ENCODE results near the gene SMYD5.
"Not testable (repeated sequence)": the region's sequence is repeated elsewhere in the genome, so short reads cannot be mapped to it uniquely, and the experiment has no call there.

SMYD5 gene

DNA sequence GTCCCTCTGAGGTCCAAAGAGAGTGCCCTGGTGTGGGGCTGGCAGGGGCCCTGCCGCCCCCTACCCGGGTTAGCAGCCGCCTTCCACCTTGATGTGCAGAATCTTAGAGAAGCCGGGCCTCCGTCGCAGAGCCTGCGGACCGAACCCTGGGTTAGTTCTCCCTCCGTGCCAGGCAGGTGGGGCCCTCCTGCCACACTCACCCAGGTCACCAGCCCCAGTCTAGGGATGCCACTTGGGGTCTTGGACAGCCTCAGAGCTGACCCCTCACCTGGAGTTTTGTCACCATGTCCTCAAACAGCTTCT, 44.8 kb downstream of the SMYD5 start:
- in situ Hi-C loops (cut with MboI; ENCODE audit: low sequenced_read_pairs): no loop called here

DNA sequence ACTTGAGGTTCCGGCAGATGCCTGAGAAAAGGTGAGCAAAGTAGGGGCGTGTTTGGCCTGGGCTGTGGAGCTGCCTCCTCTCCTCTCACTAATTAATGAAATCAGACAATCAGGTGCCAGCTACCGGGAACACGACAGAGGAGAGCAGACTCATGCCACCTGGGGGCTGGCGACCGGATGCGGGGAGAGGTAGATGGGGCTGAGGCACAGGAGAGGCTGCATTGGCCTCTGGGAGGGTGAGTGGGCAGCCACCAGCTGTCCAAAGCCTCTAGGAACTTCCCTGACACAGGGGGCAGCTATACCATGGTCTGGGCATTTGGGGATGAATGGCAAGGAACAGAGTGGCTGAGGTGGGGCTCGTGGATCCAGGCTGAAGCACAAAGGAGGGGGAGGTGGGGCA, 45.2 kb downstream of the SMYD5 start:
- in situ Hi-C loops (cut with MboI; ENCODE audit: low sequenced_read_pairs): no loop called here

DNA sequence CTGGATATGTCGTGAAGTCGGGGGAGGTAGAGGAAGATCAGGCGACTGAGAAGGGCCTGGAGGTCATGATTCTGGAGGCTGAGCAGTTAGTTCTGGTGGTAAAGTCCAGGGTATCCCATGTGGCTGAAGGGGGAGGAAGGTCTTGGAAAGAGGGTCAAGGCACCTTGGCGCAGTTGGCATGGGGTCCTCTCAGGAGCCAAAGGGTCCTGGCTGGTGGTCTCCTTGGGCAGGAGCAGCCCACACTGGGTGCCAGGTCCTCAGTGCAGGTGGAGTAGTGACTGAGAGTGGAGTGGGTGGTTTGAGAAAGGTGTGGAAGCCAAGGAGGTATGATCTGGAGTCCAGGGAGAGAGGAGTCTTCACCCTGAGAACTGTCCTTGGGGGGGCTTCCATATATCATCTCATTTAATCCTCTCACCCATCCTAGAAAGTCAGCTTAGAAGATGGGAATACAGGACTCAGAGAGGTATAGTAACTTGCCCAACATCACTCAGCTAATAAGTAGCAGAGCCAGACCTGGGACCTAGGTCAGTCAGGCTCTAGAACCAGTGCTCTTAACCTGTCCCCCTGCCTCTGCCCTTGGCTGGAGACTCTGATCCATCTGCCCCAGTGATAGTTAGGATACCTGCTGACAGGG, 45.8 kb downstream of the SMYD5 start:
- in situ Hi-C loops (cut with MboI; ENCODE audit: low sequenced_read_pairs): no loop called here

DNA sequence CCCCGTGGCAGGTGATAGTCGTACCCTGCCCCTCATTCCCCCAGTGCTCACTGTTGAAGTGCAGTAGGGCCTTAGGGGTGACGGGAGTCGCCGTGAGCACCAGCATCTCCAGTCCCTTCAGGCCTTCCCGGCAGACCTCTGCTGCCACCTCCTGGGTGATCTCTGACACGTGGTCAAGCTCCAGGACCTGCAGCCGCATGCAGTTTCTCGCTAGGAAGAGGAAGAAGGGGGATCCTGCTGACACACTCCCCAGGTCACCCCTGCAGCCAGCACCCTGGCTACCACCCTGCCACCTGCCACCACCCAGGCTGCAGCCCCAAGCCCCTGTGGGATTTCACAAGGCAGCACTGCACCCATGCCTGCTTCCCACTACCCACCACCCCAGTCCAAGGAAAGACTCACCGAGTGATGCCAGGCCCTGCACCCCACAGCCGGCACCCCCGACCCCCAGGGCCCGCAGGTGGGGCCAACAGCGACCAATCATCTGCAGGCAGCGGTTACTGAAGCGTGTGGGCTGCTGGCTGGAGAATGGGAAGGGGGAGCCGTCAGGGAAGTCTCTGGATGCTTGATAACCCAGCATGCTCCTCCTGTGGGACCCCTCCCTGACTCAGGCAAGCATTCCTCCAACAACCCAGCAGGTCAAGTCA, 46.4 kb downstream of the SMYD5 start:
- in situ Hi-C loops (cut with MboI; ENCODE audit: low sequenced_read_pairs): no loop called here

DNA sequence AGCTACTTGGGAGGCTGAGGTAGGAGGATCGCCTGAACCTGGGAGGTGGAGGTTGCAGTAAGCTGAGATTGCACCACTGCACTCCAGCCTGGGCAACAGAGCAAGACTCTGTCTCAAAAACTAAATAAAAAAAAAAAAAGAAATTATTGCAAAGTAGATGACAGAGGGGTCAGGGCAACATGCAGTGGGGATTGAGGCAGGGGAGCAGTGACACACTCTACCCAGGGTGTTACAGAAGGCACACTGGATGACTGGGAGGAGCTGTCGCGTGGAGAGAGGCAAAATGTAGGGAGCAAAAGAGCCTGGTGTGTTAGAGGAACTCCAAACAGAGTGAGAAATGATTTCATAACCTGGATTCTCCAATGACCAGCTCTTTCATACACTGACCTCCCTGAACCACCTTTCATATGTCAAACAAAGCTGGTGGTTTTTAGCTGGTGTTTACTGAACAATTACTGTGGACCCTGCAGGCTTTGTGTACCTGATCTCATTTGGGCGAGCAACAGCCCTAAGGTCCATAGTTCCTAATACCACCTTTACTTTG, 48.1 kb downstream of the SMYD5 start:
- in situ Hi-C loops (cut with MboI; ENCODE audit: low sequenced_read_pairs): no loop called here

DNA sequence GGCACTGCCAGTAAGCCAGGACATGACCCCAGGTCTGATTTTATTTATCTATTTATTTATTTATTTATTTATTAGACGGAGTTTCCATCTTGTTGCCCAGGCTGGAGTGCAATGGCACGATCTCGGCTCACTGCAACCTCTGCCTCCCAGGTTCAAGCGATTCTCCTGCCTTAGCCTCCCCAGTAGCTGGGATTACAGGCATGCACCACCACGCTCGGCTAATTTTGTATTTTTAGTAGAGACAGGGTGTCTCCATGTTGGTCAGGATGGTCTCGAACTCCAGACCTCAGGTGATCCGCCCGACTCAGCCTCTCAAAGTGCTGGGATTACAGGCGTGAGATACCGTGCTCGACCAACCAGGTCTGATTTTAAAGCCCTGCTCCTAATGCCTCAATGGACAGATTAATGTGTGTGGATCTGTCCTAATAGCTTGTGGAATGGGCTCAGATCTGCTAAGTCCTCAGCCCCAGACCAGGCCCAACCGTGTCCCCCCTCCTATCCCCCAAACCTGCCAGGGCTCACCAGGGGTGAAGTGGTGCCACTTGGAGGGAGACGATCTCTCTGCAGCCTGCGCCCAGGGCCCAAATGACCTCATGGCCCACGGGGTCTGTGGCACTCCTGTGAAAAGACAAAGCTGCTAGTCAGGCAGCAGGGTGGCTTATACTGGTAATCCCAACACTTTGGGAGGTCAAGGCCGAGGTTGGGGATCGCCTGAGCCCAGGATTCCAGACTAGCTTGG, 48.8 kb downstream of the SMYD5 start:
- in situ Hi-C loops (cut with MboI; ENCODE audit: low sequenced_read_pairs): not testable (repeated sequence)

DNA sequence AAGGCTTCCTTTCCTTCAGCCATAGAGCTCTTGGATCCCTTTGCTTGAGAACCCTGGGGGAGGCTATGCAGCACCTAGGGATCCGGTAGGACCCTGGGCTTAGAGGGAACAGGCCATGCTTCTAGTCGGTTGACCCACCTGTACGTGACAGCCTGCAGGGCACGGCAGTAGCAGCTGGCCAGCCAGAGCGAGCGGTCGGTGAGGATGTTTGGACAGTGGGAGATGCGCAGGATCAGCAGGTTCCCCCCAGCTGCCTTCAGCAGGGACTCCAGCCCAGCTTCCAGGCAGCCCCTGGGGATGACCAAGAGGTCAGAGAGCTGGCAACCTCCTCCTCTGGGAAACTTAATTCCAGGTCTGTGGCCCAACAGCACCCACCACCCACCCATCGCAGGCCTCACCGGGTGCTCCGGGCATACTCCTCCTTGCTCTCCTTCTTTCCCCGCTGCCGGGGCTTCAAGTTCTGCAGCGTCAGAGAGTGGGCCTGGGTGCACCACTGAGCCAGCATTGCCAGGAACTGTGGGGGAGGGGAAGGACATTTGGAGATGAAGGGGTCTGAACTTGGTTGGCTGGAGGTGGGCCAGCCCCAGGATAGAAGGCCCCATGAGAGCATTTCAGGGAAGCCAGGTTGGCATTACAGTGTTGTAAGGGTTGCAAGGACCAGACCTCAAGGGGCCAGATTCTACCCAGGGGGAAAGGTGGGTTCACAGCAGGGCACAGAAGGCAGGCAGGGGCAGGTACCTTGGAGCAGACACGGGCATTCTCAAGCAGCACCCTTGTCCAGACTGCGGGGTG, 49.7 kb downstream of the SMYD5 start:
- in situ Hi-C loops (cut with MboI; ENCODE audit: low sequenced_read_pairs): no loop called here

DNA sequence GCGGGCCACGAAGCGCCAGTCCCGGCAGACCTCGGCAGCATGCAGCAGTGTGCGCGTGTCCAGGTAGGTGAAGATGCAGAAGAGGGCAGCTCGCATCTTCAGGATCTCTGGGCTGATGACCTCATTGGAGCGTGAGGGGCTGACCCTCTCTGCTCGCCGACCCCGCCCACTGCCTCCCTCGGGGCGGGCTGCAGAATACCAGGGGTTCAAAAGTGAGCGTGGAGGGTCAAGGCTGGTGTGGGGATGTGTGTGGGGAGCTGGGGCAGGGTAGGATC, 50.2 kb downstream of the SMYD5 start:
- in situ Hi-C loops (cut with MboI; ENCODE audit: low sequenced_read_pairs): no loop called here

DNA sequence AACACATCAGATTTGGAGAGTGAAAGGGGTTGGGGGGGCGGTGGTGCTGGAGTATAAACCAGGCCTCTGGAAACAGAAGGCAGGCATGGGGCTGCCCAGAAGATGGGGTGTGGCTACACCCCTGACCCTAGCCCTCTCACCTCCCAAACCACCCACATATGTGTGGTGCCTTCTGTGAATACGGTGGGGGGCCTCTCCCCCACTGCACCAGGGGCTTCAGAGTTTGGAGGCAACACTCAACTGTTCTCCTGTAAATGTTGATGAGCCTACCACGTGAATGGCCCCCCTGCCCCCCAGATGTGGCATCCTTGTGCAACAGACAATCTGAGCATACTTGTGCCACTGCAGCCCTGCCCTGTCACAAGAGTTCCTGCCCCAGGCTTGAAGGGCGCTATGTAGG, 50.7 kb downstream of the SMYD5 start:
- in situ Hi-C loops (cut with MboI; ENCODE audit: low sequenced_read_pairs): no loop called here

DNA sequence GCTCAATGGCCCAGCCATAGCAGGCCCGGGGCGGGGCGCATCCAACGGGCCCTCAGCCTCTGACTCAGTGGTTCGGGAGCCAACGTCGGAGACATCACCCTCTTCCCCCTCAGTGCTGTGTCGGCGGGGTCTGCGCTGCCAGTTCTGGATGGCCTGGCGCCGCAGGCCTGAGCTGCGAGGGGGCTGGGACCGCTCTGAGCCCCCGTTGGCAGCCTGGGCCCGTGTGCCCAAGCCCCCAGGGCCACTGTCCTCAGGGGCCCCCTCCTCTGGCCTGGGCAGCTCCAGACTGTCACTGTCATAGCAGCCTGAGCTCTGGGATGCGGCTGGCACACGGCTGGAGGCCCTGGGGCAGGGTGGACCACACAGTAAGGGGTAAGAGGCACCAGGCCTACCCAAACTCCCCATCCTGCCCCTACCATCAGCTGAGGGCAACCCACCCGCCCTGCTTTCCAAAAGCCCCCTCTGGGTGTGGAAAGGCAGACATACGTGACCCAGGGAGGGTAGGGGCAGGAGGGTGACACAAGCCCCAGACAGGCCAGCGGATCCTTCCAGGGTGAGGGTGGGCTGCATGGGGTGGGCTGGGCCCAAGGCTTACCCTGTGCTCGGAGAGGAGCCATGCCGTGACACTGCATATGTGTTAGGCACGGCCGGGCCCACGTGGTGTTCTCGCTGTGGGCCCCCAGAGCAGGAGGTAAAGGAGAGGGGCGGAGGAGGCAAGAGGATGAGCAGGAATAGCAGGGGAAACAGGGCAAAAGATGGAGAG, 51.4 kb downstream of the SMYD5 start:
- in situ Hi-C loops (cut with MboI; ENCODE audit: low sequenced_read_pairs): no loop called here

DNA sequence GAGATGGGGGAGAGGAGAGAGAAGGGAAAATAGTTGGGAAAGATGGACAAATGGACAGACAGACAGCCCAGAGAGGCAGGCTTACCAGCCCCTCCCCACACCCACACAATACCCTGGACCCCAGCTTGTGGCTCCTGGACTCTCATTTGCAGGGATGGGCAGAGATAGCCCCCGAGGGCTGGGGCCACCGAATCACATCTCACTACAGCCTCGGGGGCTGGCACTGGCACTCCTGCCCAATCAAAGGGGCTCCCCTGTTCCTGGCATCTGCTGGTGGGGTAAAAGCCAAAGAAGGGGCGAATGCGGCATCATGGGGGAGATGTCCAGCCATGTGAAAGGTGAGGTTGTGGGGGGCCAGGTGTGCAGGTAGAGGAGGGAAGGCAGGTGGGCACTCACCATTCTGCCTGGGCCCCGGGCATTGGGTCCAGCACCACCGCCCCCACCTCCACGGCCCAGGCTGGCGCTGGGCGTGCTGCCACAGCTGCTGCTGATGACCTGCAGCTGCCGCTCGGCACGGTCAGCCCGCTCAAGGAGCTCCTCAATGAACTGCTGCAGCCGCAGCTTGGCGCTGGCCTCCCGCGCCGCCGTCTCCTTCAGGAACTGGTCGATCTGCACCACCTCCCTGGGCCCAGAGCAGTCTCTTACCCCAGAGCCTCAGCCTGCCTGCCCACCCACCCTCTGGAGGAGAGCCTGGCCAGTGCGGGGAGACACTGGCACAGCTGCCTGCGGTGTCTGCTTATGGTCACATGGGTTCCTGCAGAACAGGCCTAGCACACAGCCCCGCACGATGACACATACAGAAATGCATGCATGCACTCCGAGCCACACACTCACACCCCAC, 52.2 kb downstream of the SMYD5 start:
- in situ Hi-C loops (cut with MboI; ENCODE audit: low sequenced_read_pairs): no loop called here

DNA sequence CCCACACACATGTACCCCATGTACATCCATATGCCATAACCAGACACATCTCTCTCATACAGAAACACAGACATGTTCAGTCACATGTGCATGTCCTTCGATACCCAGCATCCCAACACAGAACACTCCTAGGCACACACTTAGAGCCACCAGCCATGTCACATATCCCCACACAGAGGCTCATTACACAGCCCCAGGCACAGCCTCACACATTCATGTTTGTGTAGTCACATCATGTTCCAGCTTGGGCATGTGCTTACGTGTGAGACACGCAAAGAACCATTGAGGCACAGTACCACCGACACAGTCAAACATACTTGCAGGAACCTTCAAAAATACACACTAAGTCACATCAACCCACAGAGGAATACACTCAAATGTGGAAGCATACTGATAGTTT, 53.0 kb downstream of the SMYD5 start:
- in situ Hi-C loops (cut with MboI; ENCODE audit: low sequenced_read_pairs): no loop called here

DNA sequence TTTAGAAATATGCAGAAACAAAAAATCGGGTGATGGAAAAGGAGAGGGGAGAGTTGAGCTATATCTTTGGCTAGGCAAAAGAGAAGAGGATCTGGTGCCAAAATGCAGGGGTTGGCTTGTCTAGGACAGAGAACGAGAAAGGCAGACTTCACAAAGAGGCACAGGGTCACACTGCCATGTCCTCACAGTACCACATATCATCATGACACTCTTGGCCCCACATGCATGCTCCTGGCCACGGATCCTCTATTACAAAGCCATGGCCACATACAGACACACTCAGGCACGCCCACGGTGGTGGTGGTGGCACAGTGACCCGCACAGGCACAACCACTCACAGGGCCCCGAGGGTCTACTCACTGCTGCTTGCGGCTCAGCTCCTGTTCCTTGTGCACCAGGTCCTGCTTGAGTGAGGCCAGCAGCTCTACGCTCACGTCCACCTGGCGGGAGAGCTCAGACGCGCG, 54.4 kb downstream of the SMYD5 start:
- in situ Hi-C loops (cut with MboI; ENCODE audit: low sequenced_read_pairs): no loop called here

DNA sequence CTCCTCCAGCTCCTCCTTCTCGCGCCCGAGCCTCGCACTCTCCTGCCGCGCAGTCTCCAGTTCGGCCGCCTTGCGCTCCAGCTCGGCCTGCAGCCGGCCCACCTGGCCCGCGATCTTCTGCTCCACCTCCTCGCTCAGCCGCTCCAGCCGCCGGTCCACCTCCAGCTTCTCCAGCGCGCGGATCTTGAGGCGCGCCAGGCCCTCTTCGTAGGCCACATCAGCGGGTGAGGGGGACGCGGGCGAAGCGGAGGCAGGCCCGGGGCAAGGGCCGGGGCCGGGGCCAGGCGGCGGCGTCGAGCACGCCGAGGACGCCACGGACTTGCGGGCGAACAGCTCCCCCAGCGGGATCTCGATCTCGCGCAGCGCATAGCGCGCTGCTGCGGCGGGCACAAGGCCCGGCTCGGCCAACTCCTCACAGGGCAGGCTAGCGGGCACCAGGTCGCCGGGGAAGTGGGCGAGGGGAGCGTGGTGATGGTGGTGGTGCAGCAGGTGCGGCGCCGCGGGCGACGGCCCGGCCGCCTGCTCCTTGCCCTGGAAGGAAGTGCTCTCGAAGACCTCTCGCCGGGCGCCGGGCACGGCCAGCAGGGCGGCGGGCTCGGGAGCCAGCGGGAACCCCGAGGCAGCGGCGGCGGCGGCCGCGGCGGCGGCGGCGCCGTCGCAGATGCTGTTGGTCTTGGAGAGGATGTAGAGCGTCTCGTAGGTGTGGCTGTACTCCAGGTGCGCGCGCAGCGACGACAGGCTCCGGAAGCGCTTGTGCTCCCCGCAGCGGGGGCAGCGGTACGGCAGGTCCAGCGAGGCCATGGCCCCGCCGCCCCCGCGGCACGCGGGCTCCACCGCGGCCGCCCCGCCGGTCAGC, 55.0 kb downstream of the SMYD5 start:
- in situ Hi-C loops (cut with MboI; ENCODE audit: low sequenced_read_pairs): no loop called here

DNA sequence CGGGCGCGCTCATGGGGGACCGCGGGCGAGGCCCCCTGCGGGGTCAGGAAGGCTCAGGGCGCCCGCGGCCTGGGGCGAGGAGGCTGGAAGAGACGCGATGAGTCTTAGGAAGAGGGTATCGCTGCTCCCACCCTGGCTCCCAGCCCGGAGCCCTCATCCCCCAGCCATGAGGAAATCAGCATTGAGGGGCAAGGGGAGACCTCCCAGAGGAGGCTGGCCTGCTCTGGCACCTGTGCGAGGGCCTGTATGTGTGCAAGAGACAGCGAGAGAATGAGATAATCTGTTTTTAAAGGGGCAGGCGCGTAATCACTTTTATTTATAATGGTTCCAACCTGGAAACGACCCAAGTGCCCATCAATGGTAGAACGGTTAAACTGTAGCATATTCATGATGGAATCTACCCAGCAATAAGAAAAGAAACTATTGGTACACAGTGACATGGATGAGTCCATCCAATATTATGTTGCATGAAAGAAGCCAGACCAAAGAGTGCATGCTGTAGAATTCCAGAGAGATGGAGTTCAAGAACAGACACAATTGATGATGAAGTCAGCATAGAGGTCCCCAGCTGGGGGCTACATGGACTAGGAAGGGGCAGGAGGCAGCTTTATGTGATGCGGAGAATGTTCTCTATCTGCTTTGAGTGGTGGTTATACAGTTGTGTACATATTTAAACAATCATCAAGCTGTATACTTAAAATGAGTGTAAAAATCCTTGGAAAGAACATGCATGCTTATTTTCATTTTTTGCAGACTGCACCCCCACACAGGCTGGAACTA, 55.8 kb downstream of the SMYD5 start:
- in situ Hi-C loops (cut with MboI; ENCODE audit: low sequenced_read_pairs): no loop called here

DNA sequence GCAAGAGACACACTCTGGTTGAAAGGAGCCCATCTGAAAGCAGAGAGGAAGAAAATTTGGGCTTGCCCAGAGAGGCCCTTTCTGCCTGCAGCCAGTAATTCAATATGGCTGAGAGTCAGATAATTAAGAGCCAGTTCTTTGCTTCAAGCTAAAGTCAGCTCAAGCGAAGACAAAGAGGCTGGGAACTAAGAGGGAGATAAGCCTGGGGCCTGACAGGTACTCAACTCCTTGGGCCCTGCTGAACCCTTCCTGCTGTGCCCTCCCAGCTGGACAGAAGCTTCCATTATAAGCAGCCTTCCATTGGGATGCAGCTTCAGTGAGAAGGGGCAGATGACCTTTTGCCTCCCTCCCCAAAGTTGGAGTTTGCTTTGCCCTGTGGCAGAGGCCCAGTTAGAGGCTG, 58.2 kb downstream of the SMYD5 start:
- in situ Hi-C loops (cut with MboI; ENCODE audit: low sequenced_read_pairs): no loop called here
